Activated CD4-positive, alpha-beta T cell treated with anti-CD3 and anti-CD28 coated beads, Interleukin-2, amount 10 ng/mL, durations not matched to agents 7 days and 5 days (primary cell): Measurements from ENCODE around the gene MED16. TPM values are rescaled to one million over a fixed set of nuclear protein-coding genes. Genes with fewer than 3 reads are reported as not detected.
"Not testable (repeated sequence)": the region's sequence is repeated elsewhere in the genome, so short reads cannot be mapped to it uniquely, and the experiment has no call there.

Experiments used
- CTCF ChIA-PET: fragments of 350-600 bp; sonication (Branson Sonifier 250); formaldehyde crosslinking; loops from one replicate; lab custom pipeline; 2021; ENCODE audit warnings: antibody characterized with exemption; lab: Charles Lee
- POLR2A ChIA-PET: fragments of 350-600 bp; sonication (Branson Sonifier 250); formaldehyde crosslinking; loops from one replicate; lab custom pipeline; 2021; ENCODE audit warnings: antibody characterized with exemption; lab: Charles Lee
- DNase-seq: peaks from one replicate; pipeline ENCODE4 v3.0.0-alpha.2; 2020
- H3K27ac Mint-ChIP-seq: one replicate; pipeline ENCODE4 v1.8.0; 2021; ENCODE audit warnings: mild to moderate bottlenecking, moderate library complexity, mixed read lengths
- H3K27me3 Mint-ChIP-seq: one replicate; pipeline ENCODE4 v1.8.0; 2021; ENCODE audit warnings: mixed read lengths
- H3K36me3 Mint-ChIP-seq: one replicate; pipeline ENCODE4 v1.8.0; 2021; ENCODE audit warnings: low read depth, mixed read lengths
- H3K4me1 Mint-ChIP-seq: one replicate; pipeline ENCODE4 v1.8.0; 2021; ENCODE audit warnings: mixed read lengths
- H3K4me3 Mint-ChIP-seq: one replicate; pipeline ENCODE4 v1.8.0; 2021; ENCODE audit warnings: mild to moderate bottlenecking, moderate library complexity, mixed read lengths
- H3K9me3 Mint-ChIP-seq: one replicate; pipeline ENCODE4 v1.8.0; 2021; ENCODE audit warnings: mixed read lengths
- total RNA-seq, 2 experiments: library from RNA; stranded (reverse); gene quantifications; one replicate each; pipeline ENCODE4 v1.2.3, GENCODE V29; 2021

Gene MED16
- total RNA-seq, 2 experiments from 2014 or later: 72.5 to 88.1 TPM

DNA sequence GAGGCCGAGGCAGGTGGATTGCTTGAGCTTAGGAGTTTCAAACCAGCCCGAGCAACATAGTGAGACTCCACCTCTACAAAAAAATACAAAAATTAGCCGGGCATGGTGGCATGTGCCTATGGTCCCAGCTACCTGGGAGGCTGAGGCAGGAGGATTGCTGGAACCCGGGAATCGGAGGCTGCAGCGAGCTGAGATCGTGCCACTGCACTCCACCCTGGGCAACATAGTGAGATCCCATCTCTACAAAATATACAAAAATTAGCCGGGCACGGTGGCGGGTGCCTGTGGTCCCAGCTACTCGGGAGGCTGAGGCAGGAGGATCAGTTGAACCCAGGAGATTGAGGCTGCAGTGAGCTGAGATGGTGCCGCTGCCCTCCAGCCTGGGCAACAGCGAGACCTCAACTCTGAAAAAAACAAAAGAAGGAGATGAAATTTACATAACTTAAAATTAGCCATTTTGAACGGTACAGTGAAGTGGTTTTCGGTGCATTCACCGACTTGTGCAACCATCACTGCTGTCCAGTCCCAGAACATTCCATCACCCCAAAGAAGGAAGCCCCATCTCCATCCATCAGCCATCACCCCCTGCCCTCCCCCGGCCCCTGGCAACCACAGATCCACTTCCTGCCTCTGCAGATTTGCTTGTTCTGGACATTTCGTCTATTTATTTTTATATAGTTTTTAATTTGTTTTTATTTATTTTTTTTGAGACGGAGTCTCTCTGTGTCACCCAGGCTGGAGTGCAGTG is 66.9 kb downstream of the MED16 start:
- Mint-ChIP-seq H3K27ac (no peak overlapping the region), H3K36me3 (no peaks in the 10 kb centered on the region), H3K4me1 (no peaks in the 10 kb centered on the region), H3K4me3 (no peak overlapping the region), H3K27me3 (peaks cover 16% of the 10 kb centered on the region), H3K9me3 (no peaks in the 10 kb centered on the region)
- CTCF ChIA-PET: interaction anchor here (0.6 to 1.2 kb wide), 2 partner anchors 27 to 1736 kb away, joined by 3 read pairs; no protein-coding TSS in a partner anchor
- POLR2A ChIA-PET: no interaction called here
- no peak for DNase-seq

DNA sequence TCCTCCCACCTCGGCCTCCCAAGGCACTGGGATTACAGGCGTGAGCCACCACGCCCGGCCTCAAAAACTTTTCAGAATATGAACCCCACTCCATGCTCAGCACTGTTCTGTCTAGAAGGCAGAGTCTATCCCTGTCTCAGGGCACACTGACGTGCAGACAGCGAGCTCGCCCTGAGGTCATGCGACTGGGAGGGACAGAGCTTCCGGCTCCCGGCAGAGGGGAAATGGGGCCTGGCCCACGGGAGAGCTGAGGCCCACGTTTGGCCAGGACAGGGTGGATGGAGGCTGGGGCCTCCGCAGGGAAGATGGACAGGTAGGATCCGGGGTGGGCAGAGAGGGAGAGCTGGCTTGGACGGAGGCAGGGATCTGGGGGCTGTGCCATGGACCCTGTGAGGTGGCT is 68.1 kb downstream of the MED16 start:
- no peaks in the 10 kb centered on the region for H3K9me3 Mint-ChIP-seq
- H3K4me1 Mint-ChIP-seq: no peaks in the 10 kb centered on the region
- no peaks in the 10 kb centered on the region for H3K36me3 Mint-ChIP-seq
- ChIA-PET CTCF (no interaction called here), POLR2A (no interaction called here)
- no peak overlapping the region for H3K4me3 Mint-ChIP-seq
- DNase-seq: no peak
- H3K27me3 Mint-ChIP-seq: peaks cover 20% of the 10 kb centered on the region
- H3K27ac Mint-ChIP-seq: no peak overlapping the region

DNA sequence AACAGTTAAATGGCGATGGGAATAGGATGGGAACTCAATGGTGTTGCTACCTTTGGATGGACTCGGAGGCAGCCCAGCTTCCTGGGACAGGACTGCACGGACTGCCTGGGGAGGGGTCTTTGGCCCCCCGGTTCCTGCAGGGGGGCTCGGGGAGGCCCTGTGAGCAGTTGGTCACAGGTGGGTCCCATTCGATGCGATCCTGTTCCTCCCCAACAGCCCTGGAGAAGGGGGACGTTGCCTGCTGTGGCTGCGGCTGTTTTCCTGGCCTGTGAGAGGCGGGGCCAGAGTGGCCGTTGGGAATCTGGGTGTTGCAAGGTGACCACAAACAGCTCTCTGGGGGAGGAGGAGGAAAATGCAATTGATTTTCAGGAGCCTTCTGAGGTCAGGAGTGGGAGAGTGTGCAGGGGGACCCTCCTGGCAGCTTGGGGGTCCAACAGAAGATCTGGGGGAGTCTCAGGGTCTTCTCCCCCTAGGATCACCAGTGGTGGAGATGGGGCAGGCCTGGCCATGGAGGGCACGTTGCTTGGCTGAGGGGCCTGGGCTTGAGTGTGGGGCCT is 69.3 kb downstream of the MED16 start:
- Mint-ChIP-seq H3K4me1 (no peaks in the 10 kb centered on the region), H3K4me3 (no peak overlapping the region), H3K36me3 (no peaks in the 10 kb centered on the region), H3K27me3 (peaks cover 21% of the 10 kb centered on the region), H3K9me3 (no peaks in the 10 kb centered on the region), H3K27ac (no peak overlapping the region)
- ChIA-PET CTCF (no interaction called here), POLR2A (no interaction called here)
- no peak for DNase-seq

DNA sequence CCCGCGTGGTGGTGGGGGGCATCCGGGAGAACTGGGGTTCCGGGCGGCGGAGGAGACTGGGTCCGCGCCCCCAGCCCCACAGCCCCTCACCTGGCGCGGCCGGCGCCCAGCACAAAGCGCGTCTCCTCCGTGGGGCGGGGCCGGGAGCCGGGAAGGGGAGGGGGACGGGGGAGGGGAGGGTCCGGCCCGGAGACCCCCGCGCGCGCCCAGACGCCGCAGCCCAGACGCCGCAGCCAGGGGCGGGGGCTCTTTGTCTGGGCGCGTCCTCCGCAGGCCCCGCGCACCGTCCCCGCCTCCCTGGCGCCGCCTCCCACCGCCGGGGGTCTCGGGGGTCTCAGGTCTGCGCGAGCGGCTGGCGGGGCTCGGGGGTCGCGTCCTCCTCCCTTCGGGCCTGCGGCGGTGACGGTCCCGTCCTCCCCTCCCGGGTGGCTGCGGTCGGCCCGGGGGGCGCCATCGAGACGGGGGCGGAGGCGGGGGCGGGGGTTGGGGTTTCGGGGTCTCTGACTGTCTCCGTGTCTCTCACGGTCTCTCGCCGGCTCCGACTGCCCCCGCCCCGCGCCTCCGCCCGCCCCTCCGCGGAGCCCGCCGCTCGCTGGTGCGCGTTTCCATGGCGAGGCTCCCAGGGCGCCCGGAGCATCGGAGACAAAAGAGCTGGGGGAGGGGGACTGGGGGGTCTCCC is 71.0 kb downstream of the MED16 start, which contains the start of gene PLPPR3:
Gene PLPPR3 (minus strand): TSS at position 131 of the 679 bp plus-strand sequence. CDS start 396 bp downstream, outside the sequence.
- no peak for DNase-seq
- ChIA-PET CTCF (no interaction called here), POLR2A (no interaction called here)
- Mint-ChIP-seq H3K27me3 (peaks cover 21% of the 10 kb centered on the region), H3K27ac (no peak within 1 kb of the TSS), H3K36me3 (no peaks in the 10 kb centered on the region), H3K9me3 (no peaks in the 10 kb centered on the region), H3K4me3 (no peak within 1 kb of the TSS), H3K4me1 (no peaks in the 10 kb centered on the region)

DNA sequence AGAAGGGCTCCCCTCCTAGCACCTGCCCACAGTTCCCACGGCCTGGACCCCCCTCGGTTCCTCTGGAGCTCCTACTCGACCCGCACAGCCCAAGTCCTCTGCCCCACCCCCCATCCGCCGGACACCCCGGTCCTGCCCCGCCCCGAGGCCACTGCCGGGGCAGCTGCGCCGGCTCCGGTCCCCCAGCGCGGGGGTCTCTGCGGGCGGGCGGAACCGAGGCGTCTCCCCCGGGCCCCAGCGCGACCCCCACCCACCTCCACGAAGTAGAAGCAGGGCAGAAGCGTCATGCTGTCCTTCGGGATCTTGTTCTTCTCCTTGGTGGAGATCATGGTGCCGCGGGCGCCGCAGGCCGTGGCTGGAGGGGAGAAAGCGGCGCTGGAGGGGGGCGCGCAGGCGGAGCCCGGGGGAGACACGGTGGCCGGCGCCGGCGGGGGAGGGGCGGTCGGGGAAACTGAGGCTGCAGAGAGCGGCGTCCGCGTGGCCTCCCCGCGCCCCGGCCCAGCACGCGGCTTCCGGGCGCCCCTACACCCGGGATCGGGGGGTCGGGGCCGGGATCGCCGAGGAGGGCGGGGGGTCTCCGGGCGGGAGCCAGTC is 71.7 kb downstream of the MED16 start:
- Mint-ChIP-seq H3K36me3 (peaks cover 4% of the 10 kb centered on the region), H3K27ac (no peak overlapping the region), H3K4me1 (no peaks in the 10 kb centered on the region), H3K4me3 (no peak overlapping the region), H3K27me3 (peaks cover 21% of the 10 kb centered on the region), H3K9me3 (peaks cover 2% of the 10 kb centered on the region)
- no peak for DNase-seq
- CTCF ChIA-PET: no interaction called here
- POLR2A ChIA-PET: no interaction called here

DNA sequence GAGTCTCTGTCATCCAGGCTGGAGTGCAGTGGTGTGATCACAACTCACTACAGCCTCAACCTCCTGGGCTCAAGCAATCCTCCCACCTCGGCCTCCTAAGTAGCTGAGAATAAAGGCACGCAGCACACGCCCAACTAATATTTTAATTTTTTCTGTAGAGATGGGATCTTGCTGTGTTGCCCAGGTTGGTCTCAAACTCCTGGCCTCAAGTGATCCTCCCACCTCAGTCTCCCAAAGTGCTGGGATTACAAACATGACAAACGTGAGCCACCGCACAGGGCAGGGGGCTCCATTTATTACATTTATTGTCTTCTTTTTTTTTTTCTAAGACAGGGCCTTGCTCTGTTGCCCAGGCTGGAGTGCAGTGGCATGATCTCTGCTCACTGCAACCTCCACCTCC is 72.8 kb downstream of the MED16 start:
- POLR2A ChIA-PET, H3K36me3 Mint-ChIP-seq, DNase-seq, H3K4me3 Mint-ChIP-seq, H3K9me3 Mint-ChIP-seq, H3K4me1 Mint-ChIP-seq, H3K27ac Mint-ChIP-seq: not testable (repeated sequence)
- peaks cover 21% of the 10 kb centered on the region for H3K27me3 Mint-ChIP-seq
- CTCF ChIA-PET: interaction anchor here (0.6 kb wide), 1 partner anchor 263 kb away, joined by 3 read pairs; no protein-coding TSS in a partner anchor

Other genes with a start within 250 kb of the MED16 start
- 10 to 100 TPM; 71.5 to 80.3 TPM for gene RNF126, start 230.0 kb downstream of the MED16 start, total RNA-seq
- 1 to 10 TPM; 1.6 to 2.1 TPM for gene FSTL3, start 216.8 kb downstream of the MED16 start, total RNA-seq
- not detected for gene PRSS57, start 197.7 kb downstream of the MED16 start, total RNA-seq
- gene PALM, start 184.3 kb downstream of the MED16 start, total RNA-seq: not detected
- not detected for gene MISP, start 142.1 kb downstream of the MED16 start, total RNA-seq
- 100 to 1,000 TPM; 487 to 536 TPM for gene PTBP1, start 95.7 kb downstream of the MED16 start, total RNA-seq
- gene PLPPR3, start 71.2 kb downstream of the MED16 start, total RNA-seq: not detected
- not detected for gene AZU1, start 65.3 kb downstream of the MED16 start, total RNA-seq
- not detected for gene PRTN3, start 52.2 kb downstream of the MED16 start, total RNA-seq
- gene ELANE, start 40.9 kb downstream of the MED16 start, total RNA-seq: not detected
- 1 to 10 TPM; 1.5 to 1.6 TPM for gene CFD, start 33.5 kb downstream of the MED16 start, total RNA-seq
- not detected for gene RNU6-9, start 297 bp upstream of the MED16 start, total RNA-seq
- gene R3HDM4, start 20.0 kb upstream of the MED16 start, total RNA-seq: 100 to 1,000 TPM; 120 to 121 TPM
- gene KISS1R, start 24.1 kb upstream of the MED16 start, total RNA-seq: 1 to 10 TPM in 1 of 2 experiments, under 1 TPM in 1; 0.72 to 1.1 TPM
- 10 to 100 TPM; 25.8 to 28.4 TPM for gene ARID3A, start 32.8 kb upstream of the MED16 start, total RNA-seq
- 10 to 100 TPM; 39.2 to 49.2 TPM for gene WDR18, start 91.2 kb upstream of the MED16 start, total RNA-seq
- not detected for gene GRIN3B, start 107.2 kb upstream of the MED16 start, total RNA-seq
- 100 to 1,000 TPM; 183 to 195 TPM for gene TMEM259, start 127.9 kb upstream of the MED16 start, total RNA-seq
- gene RNU6-2, start 128.3 kb upstream of the MED16 start, total RNA-seq: not detected
- 100 to 1,000 TPM; 558 to 580 TPM for gene CNN2, start 133.4 kb upstream of the MED16 start, total RNA-seq
- gene ABCA7, start 146.9 kb upstream of the MED16 start, total RNA-seq: 10 to 100 TPM; 75.9 to 87.5 TPM
- gene ARHGAP45, start 174.0 kb upstream of the MED16 start, total RNA-seq: 100 to 1,000 TPM; 487 to 570 TPM
- gene POLR2E, start 202.2 kb upstream of the MED16 start, total RNA-seq: 100 to 1,000 TPM; 120 to 133 TPM
- 100 to 1,000 TPM; 106 to 114 TPM for gene GPX4, start 210.8 kb upstream of the MED16 start, total RNA-seq